ENCODE measurements around the gene PAH.

PAH gene

DNA sequence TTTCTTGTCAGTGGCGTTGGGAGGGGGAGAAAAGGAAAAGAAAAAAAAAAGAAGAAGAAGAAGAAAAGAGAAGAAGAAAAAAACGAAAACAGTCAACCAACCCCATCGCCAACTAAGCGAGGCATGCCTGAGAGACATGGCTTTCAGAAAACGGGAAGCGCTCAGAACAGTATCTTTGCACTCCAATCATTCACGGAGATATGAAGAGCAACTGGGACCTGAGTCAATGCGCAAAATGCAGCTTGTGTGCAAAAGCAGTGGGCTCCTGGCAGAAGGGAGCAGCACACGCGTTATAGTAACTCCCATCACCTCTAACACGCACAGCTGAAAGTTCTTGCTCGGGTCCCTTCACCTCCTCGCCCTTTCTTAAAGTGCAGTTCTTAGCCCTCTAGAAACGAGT, 42.3 kb upstream of the PAH start:
- Histone ChIP-seq H3K9me3 (ENCODE audit: severe bottlenecking) (no peaks in the 10 kb centered on the region), H3K27ac (ENCODE audit: poor library complexity, severe bottlenecking) (no peak overlapping the region)

DNA sequence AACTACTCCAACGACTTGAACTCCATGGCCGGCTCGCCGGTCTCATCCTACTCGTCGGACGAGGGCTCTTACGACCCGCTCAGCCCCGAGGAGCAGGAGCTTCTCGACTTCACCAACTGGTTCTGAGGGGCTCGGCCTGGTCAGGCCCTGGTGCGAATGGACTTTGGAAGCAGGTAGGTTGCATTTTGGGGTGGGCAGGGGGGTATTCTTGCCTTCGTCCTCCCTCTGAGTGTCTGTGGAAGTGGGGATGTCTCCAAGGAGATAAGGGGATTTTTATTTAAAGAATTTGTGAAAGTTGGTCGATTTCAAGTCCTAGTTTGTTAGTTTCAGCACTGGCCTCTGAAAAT, 41.8 kb upstream of the PAH start:
- H3K4me3 ChIP-seq (ENCODE audit: severe bottlenecking): no peak overlapping the region
- peaks cover 97% of the 10 kb centered on the region for H3K27me3 ChIP-seq (ENCODE audit: insufficient read depth, poor library complexity, severe bottlenecking)
- TF ChIP-seq, protein P1, sequence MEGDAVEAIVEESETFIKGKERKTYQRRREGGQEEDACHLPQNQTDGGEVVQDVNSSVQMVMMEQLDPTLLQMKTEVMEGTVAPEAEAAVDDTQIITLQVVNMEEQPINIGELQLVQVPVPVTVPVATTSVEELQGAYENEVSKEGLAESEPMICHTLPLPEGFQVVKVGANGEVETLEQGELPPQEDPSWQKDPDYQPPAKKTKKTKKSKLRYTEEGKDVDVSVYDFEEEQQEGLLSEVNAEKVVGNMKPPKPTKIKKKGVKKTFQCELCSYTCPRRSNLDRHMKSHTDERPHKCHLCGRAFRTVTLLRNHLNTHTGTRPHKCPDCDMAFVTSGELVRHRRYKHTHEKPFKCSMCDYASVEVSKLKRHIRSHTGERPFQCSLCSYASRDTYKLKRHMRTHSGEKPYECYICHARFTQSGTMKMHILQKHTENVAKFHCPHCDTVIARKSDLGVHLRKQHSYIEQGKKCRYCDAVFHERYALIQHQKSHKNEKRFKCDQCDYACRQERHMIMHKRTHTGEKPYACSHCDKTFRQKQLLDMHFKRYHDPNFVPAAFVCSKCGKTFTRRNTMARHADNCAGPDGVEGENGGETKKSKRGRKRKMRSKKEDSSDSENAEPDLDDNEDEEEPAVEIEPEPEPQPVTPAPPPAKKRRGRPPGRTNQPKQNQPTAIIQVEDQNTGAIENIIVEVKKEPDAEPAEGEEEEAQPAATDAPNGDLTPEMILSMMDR (IDR thresholded peaks at IDR 0.05; ENCODE audit: poor library complexity, severe bottlenecking): no peak
- ATAC-seq (ENCODE audit: low read depth) (no peak), DNase-seq (ENCODE audit: low spot score) (no peak)
- no peaks in the 10 kb centered on the region for H3K36me3 ChIP-seq (ENCODE audit: low read depth)
- H3K4me1 ChIP-seq (ENCODE audit: insufficient read depth, poor library complexity, severe bottlenecking): no peaks in the 10 kb centered on the region
- no peak overlapping the region for H3K27ac ChIP-seq (ENCODE audit: poor library complexity, severe bottlenecking)
- no peaks in the 10 kb centered on the region for H3K9me3 ChIP-seq (ENCODE audit: severe bottlenecking)

More for the DNA sequence above, 42.3 kb upstream of the PAH start:
- TF ChIP-seq, protein P1 (IDR thresholded peaks at IDR 0.05; ENCODE audit: poor library complexity, severe bottlenecking): no peak
- H3K27me3 ChIP-seq (ENCODE audit: insufficient read depth, poor library complexity, severe bottlenecking): peaks cover 97% of the 10 kb centered on the region
- H3K4me3 ChIP-seq (ENCODE audit: severe bottlenecking): no peak overlapping the region
- H3K4me1 ChIP-seq (ENCODE audit: insufficient read depth, poor library complexity, severe bottlenecking): no peaks in the 10 kb centered on the region
- ATAC-seq (ENCODE audit: low read depth) (no peak), DNase-seq (ENCODE audit: low spot score) (no peak)
- no peaks in the 10 kb centered on the region for H3K36me3 ChIP-seq (ENCODE audit: low read depth)

DNA sequence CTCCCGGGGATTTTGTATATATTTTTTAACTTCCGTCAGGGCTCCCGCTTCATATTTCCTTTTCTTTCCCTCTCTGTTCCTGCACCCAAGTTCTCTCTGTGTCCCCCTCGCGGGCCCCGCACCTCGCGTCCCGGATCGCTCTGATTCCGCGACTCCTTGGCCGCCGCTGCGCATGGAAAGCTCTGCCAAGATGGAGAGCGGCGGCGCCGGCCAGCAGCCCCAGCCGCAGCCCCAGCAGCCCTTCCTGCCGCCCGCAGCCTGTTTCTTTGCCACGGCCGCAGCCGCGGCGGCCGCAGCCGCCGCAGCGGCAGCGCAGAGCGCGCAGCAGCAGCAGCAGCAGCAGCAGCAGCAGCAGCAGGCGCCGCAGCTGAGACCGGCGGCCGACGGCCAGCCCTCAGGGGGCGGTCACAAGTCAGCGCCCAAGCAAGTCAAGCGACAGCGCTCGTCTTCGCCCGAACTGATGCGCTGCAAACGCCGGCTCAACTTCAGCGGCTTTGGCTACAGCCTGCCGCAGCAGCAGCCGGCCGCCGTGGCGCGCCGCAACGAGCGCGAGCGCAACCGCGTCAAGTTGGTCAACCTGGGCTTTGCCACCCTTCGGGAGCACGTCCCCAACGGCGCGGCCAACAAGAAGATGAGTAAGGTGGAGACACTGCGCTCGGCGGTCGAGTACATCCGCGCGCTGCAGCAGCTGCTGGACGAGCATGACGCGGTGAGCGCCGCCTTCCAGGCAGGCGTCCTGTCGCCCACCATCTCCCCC, 41.2 kb upstream of the PAH start:
- no peak for DNase-seq (ENCODE audit: low spot score)
- TF ChIP-seq, protein P1 (IDR thresholded peaks at IDR 0.05; ENCODE audit: poor library complexity, severe bottlenecking): no peak
- H3K9me3 ChIP-seq (ENCODE audit: severe bottlenecking): no peaks in the 10 kb centered on the region
- H3K36me3 ChIP-seq (ENCODE audit: low read depth): no peaks in the 10 kb centered on the region
- ATAC-seq (ENCODE audit: low read depth): peak; percentile 22; the same call in 2 of the 3 replicates
- no peak overlapping the region for H3K27ac ChIP-seq (ENCODE audit: poor library complexity, severe bottlenecking)
- no peaks in the 10 kb centered on the region for H3K4me1 ChIP-seq (ENCODE audit: insufficient read depth, poor library complexity, severe bottlenecking)
- H3K27me3 ChIP-seq (ENCODE audit: insufficient read depth, poor library complexity, severe bottlenecking): peaks cover 97% of the 10 kb centered on the region
- no peak overlapping the region for H3K4me3 ChIP-seq (ENCODE audit: severe bottlenecking)

DNA sequence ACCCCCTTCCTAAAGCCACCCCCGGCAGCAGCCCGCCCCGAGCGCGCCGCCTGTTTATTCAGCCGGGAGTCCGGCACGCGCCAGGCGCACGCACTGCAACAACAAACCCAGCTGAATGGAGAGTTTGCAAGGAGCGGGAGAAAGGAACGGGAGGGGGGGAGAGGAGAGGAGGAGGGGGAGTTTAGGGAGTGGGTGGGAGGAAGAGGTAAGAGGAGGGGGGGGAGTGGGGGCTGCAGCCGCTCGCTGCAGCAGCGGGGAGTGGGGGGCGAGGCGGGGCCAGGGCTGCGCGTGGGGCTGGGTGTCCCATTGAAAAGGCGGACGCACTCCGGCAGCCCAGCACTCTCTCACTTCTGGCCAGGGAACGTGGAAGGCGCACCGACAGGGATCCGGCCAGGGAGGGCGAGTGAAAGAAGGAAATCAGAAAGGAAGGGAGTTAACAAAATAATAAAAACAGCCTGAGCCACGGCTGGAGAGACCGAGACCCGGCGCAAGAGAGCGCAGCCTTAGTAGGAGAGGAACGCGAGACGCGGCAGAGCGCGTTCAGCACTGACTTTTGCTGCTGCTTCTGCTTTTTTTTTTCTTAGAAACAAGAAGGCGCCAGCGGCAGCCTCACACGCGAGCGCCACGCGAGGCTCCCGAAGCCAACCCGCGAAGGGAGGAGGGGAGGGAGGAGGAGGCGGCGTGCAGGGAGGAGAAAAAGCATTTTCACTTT, 40.5 kb upstream of the PAH start, which contains the start of gene ASCL1:
ASCL1 (plus strand) TSS at position 336 of the 712 bp plus-strand sequence. CDS start 571 bp downstream, outside the sequence.
- DNase-seq (ENCODE audit: low spot score): no peak
- TF ChIP-seq, protein P1 (IDR thresholded peaks at IDR 0.05; ENCODE audit: poor library complexity, severe bottlenecking): no peak
- Histone ChIP-seq H3K4me3 (ENCODE audit: severe bottlenecking) (no peak within 1 kb of the TSS), H3K27me3 (ENCODE audit: insufficient read depth, poor library complexity, severe bottlenecking) (peaks cover 97% of the 10 kb centered on the region), H3K36me3 (ENCODE audit: low read depth) (no peaks in the 10 kb centered on the region), H3K9me3 (ENCODE audit: severe bottlenecking) (no peaks in the 10 kb centered on the region), H3K4me1 (ENCODE audit: insufficient read depth, poor library complexity, severe bottlenecking) (no peaks in the 10 kb centered on the region), H3K27ac (ENCODE audit: poor library complexity, severe bottlenecking) (no peak within 1 kb of the TSS)
- peak; percentile 9; the same call in 1 of the 3 replicates for ATAC-seq (ENCODE audit: low read depth)

All from RWPE2 (cell line).